Pulmonary artery endothelial cell (primary cell): ENCODE data around the gene HNRNPF. TPM values are rescaled to one million over a fixed set of nuclear protein-coding genes. Genes with fewer than 3 reads are reported as not detected.
"Not testable (repeated sequence)": the region's sequence is repeated elsewhere in the genome, so short reads cannot be mapped to it uniquely, and the experiment has no call there.

Source experiments
- DNase-seq: peaks from one replicate; pipeline ENCODE4 v3.0.0-alpha.2; 2011; ENCODE audit warnings: low read depth, low spot score
- total RNA-seq: library from RNA; depleted of rRNA; stranded (reverse); fragments of >200 nt; gene quantifications from 2 replicates; pipeline ENCODE4 v1.2.3, GENCODE V29; 2014

HNRNPF gene
- total RNA-seq, 1 donor from 2014 or later = 298 TPM

DNA sequence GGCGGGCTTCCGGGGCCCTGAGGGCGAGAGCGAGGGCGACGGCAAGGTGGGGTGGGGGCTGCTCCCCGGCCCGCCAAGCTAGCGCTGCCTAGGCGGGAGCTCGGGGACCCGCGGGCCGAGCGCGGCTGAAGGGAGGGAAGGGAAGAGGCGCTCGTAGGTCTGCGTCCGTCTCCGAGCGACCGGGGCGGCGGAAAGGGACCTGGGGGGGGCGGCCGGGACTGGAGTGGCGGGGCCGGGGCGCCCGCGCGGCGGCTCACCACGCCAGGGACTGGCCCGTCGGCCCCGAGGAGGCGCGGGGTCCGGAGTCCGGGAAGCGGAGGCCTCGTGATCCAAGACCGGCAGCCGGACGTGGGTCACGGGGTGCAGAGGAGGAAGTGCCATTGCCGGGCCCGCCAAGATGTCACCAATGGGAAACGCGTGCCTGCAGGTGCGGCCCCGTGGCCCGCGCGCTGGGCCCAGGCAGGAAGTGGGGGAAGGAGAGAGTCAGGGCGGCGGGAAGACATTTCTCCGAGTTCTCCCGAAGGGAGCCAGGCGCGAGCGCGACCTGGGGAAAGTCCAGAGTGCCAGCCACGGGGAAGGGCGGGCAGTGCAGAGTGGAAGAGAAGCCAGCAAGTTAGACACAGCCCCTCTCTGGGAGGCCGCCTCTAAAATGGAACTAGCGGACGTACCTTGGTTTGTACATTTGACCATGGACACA lies 11.9 kb downstream of the HNRNPF start:
- no peak for DNase-seq

DNA sequence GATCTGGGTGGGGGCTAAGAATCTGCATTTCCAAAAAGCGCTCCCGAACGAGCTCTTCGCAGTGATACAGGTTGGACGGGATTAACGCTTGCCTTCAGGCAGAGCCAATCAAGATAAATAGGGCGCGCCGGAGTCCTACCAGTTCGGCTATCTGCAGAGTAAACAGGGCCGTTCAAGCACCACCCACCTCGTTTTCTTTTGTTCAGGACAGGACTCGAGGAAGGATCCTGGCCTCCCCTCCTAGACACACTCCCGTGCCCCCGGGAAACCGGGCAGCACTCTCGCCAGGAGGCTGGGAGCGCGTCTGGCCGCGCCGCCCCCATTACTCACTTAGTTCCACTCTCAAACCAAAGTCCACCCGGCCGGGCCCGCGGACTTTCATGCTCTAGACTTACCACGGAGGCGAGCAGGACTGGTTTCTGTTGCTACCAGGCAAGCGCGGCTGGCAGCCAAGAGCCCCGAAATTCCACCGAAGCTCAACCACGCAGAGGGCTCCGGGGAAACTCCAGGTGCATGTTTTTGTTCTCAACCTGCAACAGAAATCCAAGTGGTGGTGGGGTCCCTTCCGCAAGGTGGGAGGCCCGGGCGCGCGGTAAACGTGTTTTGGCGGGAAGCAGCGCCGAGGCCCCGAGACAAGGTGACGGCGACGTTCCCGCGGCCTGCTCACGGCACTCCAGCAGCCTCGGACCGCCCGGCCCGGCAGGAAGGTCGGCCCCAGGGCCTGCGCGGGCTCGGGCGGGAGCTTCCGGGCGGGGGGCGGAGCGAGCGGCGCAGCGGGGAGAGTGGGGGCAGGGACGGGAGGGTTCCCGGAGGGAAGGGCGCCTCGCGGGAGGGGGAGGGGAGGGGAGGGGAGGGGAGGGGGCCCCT lies 12.7 kb downstream of the HNRNPF start:
- DNase-seq = no peak

DNA sequence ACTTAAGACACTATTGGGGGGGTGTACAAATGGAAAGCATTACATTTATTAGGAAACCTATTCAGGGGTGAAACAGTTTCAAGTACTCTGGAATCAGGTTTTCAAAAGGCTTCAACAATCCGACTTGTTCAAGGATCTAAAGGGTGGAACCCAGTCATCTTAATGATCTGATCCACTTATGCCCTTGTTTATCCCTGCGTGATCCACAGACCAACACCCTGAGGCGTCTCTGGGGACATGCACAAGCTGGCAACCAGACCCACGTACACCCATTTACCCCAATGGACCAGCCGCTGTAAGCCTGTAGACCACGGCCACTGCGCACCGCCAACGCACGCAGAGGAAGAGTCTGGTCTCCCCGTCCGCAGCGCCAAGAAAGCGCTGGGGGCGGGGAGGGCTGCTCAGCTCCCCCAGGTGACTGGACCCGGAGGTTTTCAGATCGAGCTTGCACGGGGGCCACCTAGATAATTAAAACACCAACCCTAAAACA lies 13.4 kb downstream of the HNRNPF start:
- DNase-seq = no peak

DNA sequence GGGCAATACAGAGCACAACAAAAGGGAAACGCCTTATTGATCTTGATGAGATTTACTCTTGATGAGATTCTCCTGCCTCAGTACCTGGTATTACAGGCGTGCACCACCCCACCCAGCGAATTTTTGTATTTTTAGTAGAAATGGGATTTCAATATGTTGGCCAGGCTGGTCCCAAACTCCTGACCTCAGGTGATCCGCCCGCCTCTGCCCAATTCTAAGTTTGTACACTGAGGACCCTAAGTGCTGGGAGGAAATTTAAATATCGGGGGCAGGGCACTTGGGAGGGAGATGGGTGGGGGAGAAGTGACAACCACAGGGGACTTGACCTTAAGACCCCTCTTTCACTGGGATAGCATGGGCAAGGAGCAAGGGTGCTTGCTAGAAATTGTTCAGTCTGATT lies 14.1 kb downstream of the HNRNPF start:
- DNase-seq = no peak

DNA sequence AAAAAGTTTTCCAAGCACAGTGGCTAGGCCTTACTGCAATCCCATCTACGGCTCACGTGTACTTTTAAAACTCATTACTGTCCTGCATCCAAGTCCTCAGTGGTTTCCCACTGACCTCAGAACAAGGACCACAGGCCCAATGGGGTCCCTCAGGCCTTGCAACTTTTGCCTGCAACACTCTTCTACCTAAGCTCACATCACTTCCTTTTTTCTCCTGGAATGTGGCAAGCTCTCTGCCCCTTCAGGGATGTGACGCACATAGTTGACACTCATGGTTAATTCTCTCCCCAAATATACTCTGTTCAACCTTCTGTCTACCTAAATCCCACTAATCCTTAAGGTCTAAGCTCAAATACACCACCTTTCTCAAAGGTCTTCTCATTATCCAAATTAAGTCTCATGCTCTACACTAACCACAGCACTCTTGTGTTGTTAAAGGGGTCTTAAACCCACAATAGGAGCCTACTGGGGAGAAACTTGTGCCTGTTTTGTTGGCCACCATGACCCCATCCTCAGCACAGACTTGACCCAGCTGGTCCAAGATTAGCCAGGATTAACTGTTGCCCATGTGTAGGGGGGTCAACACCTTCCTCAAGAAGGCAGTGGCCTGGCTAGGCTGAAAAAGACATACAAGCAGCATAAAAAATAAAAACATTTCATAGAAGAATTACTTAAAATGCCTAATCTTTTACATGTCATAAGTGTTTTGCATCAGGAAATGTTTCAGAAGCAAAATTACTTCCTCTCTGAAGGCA lies 15.2 kb downstream of the HNRNPF start:
- DNase-seq = no peak

DNA sequence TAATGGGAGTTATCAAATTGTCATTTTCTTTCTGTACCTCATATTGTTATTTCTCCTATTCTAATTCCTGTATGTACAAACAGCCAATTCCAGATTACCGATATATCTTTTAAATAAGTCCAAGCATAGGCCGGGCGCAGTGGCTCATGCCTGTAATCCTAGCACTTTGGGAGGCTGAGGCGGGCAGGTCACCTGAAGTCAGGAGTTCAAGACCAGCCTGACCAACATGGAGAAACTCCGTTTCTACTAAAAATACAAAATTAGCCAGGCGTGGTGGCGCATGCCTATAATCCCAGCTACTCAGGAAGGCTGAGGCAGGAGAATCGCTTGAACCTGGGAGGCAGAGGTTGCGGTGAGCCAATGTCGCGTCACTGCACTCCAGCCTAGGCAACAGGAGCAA lies 15.8 kb downstream of the HNRNPF start:
- DNase-seq = not testable (repeated sequence)

DNA sequence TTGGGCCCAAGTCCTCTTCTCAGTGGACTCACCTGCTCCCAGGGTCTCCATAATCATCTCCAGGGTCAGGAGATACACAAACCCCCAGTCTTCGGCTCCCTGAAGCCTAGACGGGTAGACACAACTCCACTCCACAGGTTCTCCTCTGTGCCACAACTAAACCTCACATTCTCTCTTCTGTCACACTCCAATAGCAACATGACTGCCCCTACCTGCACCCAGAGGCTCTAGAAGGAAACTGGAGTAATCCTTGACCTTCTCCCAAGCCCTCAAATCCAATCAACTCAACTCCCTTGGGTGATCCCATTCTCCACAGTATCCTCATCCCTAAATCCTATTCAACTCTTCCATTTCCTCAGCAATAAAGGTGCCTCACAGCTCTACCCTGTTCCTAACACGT lies 16.2 kb downstream of the HNRNPF start:
- DNase-seq = no peak

DNA sequence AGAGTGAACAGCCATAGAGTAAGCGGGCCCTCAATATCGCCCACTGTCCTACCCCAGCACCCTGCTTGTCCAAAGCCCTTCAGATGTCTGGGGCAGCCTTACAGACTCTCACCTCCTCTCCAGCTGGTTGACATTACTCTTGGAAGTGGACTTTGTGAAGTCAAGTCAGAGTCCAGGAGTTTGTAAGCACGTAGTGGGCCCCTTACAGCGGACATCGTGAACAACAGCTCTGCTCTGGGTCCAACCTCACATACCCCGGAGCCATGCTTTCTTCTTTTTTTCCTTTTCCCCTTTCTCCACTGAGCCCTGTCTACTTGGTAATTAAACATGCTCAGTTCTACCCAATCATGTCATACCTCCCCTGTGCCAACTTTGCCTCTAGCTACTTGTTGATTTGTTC lies 17.5 kb downstream of the HNRNPF start:
- DNase-seq = no peak

DNA sequence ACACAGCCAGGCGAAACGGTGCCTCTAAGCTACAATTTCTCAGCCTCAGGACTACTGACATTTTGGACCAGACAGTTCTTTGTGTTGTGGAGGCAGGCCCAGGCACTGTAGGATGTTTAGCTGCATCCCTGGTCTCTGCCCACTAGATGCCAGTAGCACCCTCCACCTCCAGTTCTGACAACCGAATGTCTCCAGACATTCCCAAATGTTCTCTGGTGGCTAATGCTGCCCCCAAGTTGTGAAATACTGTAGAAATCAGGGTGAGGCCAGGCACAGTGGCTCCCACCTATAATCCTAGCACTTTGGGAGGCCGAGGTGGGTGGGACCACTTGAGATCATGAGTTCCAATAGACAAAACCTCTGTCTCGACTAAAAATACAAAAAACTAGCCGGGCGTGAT lies 18.2 kb downstream of the HNRNPF start:
- DNase-seq = no peak

DNA sequence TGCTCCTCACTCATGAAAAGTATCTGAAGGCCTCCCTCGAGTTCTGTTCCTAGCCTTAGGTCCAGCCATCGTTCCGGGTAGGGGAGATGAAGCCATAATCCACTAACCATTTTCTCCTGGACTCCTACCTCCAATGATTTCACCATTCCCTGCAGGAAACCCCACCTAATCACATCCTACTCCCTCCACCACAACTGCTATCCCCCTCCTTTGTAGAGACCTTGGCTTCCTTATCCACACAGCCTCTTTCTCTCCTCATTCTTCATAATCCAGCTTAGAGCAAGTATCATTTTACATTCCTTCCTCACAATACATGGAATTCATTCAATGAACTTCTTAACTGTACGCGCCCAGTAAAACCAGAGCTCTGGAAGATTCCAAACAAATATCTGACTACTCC lies 18.7 kb downstream of the HNRNPF start:
- DNase-seq = no peak

DNA sequence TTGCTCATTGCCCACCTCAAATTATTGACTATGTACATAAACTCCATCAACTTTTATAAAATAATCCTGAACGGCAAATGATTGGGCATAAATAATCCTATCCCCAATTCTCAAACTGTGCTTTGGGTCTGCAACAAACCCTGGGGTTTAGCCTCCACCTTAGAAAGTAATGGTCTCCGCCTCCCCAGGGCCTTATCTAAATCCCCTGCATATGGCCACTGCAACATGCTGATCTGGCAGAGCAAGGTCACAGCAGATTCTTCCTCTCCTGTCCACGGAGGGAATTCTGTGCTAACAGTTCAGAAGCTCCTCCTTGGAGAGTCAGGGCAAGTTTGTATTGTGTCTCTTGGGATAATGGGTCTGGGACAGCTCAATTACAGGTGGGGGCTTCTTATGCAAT lies 19.1 kb downstream of the HNRNPF start:
- DNase-seq = no peak

DNA sequence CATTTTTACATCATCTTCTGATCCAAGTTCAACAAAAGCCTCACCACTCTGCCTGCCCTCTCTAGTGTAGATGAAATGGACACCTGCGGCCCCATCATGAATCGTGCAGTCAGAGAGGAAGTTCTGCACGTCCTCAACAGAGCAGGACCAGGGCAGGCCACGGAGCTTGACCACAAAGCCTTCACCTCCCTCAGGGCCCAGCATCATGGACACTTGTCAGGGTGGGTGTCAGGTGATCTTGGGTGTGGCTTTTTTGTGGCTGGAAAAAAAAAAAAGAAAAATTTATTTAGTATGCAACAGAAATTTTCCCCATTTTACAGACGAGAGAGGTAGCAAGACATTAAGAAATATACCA lies 21.3 kb downstream of the HNRNPF start:
- DNase-seq = no peak

DNA sequence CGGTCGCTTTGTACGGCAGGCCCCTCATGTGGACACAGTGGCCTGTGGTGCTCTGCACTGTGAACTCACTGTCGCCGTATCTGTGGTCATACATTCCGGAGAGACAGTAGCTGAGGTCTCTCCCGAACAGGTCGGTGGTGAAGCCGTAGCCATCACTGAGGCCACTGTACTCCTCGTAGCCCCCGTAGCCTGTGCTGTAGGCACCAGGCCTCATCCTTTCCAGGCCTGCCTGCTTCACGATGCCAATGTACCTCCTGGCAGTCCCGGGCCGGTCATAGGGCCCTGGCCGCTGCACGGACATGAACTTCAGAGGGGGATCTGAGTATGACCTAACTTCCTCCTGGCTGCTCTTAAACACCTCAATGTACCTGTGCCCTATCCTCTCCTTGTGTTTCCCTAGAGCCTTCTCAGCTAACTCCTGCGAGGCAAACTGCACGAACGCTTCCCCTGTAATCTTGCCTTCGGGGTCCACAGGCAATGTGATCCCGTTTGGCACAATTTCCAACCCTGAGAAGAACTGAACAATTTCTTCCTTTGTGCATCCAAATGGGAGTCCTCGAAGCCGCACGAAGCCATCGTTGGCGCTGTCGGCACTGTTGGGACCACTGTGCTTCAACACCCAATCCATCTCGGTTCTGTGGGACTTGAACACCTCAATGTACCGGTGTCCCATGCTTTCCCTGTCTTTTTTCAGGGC lies 21.9 kb downstream of the HNRNPF start:
- no peak for DNase-seq

DNA sequence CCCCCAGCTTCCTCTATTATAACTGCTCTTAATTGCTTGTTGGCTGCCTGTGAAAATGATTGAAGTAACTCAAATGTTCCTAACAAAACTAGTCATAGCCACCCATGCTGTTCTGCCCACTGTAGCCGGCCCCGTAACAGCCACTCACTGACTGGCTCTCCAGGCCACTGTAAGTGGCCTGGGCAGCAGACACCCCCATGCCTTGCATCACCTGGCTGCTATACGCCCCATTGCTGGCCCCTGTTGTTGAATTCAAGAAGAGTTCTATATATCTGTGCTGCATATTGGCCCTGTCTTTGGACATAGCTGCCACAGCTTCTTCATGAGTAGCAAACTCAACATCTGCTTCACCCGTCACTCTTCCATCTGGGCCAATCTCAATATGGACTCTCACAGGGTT lies 22.4 kb downstream of the HNRNPF start:
- DNase-seq = no peak

DNA sequence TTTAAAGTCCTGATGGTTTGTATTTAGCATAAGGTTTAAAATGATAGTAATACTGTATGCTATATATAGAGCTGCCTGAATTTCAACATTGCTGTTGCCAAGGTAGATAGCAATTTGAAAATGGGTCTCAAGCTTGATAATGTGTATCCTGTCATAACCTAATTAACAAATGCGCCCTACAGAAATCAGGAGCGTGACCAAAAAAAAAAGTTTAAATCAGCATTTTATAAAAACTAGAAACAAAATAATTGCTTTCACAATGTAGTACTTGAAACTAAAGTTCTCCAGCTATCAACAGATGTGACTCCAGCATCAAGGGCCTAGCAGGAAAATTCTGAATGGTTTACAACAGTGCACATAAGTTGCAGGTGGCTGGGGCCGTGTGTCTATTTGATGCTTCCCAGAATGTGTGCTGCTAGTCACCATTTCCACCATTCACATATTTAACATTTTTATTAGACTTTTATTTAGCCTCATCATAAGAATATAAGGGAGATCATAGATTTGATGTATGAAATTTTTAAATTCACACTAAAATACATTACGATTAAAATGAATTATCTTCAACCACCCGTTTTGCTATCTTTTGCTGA lies 23.5 kb downstream of the HNRNPF start:
- no peak for DNase-seq

DNA sequence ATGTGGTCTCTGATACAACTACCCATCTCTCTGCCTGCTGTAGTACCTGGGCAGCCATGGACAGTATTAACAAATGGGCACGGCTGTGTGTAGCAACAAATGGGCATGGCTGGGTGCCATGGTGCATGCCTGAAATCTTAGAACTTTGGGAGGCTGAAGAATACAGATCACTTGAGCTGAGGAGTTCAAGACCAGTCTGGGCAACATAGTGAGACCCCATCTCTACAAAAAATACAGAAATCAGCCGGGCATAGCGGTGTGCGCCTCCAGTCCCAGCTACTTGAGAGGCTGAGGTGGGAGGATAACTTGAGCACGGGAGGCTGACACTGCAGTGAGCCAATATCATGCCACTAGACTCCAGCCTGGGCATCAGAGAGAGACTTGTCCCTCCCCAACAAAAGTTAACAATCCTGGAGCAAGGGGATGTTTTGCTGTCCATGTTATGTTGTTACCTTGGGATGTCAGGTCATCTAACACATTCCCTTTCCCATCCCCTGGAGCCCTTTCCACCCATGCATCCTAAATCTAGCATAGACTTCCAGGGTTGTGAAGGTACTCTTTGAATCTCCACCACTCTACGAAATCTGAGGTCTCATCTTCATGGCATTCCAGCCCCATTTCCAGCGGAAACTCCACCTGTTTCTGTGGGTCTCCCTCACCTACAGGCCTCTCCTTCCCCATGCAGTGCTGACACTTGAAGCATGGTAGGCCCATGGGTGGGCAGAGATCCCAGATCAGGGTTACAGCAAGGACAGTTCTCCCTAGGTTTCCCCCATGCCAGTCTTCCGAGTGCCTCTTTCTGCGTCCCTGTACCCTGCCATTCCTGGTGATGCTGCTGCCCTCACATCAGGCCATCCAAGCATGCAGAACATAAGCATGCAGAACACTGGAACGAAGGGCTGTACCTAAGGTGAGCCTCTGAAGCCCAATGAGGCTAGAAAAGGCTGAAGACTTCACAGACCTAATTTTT lies 24.4 kb downstream of the HNRNPF start:
- no peak for DNase-seq

DNA sequence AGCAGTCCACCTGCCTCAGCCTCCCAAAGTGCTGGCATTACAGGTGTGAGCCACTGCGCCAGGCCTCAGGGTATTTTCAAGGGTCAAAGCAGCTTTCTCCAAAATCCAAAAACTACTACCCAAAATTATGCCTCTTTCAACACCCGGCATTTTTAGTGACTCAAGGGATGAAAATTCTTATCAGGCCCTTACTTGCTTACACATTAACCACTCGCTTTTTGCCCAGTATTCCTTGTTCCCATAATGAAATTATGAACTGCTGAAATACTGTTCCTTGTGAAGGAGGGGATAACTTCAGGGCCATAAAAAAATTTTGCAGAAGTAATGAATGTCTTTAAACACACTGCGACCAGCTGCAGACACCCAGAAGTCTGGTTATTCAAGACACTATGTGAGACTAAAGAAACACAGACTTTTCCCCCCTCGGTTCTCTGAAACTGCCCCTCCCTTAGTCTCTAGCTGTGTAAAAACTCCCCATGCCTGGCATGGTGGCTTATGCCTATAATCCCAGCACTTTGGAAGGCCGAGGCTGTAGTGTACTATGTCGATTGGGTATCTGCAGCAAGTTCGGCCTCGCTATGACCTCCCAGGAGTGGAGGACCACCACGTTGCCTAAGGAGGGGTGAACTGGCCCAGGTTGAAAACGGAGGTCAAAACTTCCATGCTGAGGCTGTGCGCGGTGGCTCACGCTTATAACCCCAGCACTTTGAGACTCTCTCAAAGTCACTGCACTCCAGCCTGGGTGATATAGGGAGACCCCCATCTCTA lies 25.6 kb downstream of the HNRNPF start:
- DNase-seq = no peak

DNA sequence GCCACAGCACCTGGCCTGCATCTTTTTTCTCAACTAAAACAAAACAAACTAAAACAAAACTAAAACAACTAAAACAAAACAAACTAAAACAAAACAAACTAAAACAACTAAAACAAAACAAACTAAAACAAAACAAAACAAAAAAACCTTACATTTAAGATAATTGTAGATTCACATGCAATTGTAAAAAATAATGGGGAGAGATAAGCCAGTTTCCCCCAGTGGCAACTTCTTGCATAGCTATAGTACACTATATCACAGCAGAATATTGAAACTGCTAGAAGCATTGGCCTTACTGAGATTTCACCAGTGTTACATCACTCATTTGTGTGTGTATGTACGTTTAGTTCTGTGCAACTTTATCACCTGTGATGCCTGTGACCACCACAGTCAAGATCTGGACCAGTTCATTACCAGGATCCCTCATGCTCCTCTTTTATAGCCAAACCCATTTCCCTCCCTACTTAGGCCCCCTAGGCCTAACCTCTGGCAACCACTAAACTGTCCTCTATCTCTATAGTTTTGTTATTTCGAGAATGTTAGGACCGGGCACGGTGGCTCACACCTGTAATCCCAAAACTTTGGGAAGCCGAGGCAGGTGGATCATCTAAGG lies 28.3 kb downstream of the HNRNPF start:
- DNase-seq = no peak

DNA sequence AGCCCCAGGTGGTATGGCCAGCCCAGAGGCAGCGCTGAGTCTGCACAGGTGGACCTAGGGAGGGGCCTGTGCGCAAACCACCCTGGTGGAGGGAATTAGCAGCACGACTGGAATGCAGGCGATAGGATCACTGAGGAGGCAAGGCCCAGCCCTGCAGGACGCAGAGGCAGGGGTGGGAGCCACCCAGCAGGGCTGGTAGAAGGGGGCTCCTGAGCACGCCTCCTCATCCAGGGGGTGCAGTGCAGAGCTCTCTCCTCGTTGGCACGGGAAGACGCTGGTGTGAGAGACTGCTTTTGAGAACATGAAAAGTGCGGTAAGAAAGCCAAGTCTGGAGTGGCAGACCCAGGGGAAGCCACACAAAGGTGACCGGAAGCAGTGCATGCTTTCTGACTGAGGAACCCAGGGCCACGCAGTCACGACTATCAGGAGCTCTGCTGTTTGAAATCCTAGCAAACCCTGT lies 31.5 kb downstream of the HNRNPF start:
- DNase-seq = no peak
